ENCODE data around the gene BACH2.
"Not testable (repeated sequence)": the region's sequence is repeated elsewhere in the genome, so short reads cannot be mapped to it uniquely, and the experiment has no call there.

The BACH2 gene

DNA sequence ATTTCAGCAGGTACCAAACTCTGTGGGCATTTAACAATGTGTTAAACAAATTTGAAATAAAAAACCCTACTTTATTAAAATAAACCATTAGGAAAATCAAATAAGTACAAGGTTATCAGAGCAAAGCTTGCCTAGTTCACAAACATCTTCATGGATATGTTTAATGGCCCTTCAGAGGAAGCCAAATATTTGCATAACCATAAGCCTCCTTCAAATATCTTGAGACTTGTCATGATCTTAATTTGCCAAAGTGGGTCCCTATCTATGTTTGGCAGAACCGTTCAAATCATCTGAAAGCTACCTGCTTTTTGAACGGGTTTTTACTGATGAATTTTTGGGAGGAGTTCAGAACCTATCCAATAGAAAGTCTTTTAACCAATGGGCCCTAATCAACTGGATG is 176.3 kb downstream of the BACH2 start:
- no peak for DNase-seq

DNA sequence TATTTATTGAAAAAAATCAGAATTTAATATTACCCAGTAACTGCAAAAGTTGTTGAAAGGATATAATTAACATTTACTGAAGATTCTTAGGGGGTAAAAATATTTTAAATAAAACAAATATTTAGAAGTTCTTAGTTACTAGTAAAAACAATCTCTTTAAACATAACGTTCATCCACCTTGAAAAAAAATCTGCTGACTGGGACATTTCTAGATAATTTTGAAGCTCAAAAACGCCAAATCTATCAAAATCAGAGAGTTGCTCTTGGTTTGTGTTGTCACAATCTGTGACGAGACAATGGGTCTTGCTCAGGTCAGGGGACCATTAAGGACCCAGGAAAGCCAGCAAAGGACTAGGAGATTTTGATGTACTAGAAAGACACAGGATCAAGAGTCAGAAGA is 177.0 kb downstream of the BACH2 start:
- no peak for DNase-seq

DNA sequence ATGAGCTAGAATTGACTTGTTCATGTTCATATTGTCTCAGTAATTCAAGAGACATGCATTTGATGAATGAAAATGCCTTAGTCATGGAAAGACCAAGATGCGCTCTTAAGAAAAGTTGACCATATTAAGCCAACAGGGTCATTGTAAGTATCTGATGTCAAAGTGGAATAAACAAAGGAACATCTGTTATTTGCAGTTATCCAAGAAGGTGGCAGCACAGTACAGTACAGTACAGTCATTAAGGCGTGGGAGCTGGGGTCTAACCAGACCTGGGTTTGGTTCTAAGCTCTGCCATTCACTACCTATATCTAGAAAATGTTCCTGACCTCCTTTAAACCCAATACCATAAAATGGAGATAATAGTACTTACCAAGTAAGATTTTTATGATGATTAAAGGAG is 178.1 kb downstream of the BACH2 start:
- no peak for DNase-seq

DNA sequence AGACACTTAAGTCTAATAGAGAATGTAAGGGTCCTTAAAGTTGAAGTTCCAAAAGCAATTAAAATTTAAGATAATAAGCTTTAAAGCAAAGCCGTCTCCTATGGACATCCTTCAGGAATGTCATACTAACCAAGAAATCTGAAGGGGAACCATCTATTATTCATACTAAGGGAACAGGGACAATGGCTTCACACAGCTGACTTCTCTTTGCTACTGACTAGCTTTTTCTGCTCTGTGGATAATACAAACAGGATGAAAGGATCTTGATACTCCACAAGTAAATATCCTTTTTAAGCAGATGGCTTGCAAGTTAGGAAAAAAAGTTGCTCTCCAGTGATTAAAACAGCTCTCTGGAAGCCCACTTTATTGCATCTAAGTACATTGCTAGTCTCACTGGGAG is 178.6 kb downstream of the BACH2 start:
- DNase-seq: no peak

DNA sequence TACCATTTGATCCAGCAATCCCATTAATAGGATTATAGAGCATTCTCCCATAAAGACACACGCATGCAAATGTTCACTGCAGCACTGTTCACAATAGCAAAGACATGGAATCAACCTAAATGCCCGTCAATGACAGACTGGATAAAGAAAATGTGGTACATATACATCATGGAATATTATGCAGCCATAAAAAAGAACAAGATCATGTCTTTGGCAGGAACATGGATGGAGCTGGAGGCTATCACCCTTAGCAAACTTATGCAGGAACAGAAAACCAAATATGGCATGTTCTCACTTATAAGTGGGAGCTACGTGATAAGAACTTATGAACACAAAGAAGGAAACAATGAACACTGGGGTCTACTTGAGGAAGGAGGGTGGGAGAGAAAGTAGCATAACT is 180.5 kb downstream of the BACH2 start:
- not testable (repeated sequence) for DNase-seq

DNA sequence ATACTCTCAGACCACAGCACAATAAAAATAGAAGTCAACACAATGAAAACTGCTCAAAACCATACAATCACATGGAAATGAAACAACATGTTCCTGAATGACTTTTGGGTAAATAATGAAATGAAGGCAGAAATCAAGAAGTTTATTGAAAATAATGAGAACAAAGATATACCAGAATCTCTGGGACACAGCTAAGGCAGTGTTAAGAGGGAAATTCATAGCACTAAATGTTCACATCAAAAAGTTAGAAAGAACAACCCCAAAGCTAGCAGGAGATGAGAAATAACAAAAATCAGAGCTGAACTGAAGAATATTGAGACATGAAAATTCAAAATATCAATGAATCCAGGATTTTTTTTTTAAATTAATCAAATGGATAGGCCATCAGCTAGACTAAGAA is 183.3 kb downstream of the BACH2 start:
- DNase-seq: no peak

DNA sequence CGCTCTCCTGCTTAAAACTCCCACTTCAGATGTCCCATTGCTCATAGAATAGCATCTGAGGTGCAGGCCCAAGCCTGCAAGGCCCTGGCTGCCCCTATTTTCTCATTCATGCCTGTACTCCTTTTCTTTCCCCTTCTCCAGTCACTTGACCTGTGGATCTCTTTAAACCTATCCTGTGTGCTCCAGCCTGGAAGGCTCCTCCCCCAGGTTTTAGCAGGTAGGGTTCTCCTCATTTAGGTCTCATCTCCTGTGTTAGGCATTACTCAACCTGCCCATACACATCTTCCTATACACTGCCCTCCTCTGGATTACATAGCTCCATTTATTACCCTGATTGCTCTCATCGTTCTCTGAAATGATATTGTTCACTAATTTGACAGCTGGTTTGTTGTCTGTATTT is 185.3 kb downstream of the BACH2 start:
- no peak for DNase-seq

DNA sequence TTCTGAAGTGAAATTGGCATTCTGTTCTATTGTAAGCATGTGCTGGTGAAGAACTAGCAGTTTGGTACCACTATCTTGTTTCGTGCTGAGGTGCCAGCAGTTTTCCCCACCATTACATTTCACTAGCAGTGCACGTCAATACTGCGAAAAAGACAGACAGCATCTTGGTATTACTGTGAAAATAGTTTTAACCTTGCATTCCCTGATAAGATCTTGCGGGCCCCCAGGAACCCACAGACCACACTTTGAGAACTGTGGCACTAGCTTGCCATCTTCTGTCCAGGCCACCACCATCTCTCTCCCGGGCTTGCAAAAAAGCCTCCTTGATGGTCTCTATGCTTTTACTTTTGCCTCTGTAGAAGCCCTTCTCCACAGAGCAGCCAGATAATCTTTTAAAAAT is 185.7 kb downstream of the BACH2 start:
- DNase-seq: no peak

DNA sequence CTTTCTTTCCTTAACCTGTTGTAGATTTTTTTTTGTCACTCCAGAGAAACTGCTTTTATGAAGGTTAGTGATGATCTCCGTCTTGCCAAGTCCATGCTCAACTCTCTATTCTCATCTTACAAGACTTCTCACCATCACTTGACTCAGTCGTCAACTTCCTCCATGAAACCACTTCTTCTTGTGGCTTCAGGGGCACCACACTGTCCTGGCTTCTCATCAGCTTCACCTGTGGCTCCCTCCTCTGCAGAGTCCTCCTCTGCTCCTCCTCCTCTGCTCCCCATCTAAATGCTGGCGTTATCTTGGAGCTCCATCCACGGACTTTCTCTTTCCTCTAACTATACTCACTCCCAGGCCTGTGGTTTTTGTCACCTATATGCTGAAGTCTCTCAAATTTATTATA is 187.5 kb downstream of the BACH2 start:
- no peak for DNase-seq

DNA sequence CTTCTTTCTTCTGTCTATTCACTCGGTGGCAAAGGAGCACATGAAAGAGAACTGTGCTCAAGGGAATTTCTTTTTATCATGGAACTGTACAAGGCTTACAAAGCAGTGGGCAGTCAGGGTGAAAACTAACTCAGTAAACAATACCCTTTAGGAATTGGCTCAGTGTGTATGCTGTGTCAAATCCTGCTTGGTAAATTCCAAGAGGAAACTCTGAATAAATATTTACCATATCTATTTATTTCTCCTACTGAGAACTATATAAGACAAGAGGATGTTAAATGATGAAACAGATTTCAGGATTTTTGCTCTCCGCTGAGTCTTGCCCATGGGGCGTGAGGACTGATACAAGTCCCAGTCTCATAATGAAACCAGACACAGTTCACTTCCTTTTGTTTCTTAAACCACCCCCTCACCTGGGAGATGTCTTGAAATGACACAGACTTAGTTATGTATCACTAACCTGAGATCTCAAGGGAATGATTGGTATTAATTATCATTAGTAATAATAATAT is 188.8 kb downstream of the BACH2 start:
- no peak for DNase-seq

DNA sequence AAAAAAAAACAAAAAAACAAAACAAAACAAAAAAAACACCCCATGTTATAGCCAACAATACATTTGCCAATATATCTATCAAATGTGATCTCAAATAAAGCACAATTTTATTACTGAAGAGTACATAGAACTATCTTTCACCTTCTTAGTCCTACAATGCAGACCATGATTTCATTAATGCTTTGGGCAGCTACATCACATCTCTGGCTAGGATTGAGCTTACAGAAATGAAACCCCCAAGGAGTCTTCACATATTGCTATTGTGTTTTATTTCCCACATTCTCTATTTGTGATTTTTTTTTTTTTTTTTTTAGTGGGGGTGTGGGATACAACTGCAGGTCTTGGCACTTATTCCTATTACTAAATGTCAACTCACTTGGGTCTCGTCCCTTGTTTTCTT is 189.3 kb downstream of the BACH2 start:
- DNase-seq: no peak

DNA sequence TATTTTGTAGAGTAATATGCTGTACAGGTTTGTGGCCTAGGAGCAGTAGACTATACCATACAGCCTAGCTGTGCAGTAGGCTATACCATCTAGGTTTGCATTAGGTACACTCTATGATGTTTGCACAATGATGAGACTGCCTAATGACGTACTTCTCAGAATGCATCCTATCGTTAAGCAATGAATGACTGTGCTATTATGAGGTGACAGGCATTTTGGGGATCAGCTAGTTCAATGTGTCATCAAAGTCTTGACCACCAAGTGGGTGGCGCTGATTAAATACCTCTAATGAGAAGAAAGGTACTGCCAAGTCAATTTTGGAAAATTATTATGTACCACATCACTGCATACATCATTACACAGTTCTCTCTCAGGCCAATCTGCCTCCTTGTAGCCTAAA is 190.2 kb downstream of the BACH2 start:
- no peak for DNase-seq

DNA sequence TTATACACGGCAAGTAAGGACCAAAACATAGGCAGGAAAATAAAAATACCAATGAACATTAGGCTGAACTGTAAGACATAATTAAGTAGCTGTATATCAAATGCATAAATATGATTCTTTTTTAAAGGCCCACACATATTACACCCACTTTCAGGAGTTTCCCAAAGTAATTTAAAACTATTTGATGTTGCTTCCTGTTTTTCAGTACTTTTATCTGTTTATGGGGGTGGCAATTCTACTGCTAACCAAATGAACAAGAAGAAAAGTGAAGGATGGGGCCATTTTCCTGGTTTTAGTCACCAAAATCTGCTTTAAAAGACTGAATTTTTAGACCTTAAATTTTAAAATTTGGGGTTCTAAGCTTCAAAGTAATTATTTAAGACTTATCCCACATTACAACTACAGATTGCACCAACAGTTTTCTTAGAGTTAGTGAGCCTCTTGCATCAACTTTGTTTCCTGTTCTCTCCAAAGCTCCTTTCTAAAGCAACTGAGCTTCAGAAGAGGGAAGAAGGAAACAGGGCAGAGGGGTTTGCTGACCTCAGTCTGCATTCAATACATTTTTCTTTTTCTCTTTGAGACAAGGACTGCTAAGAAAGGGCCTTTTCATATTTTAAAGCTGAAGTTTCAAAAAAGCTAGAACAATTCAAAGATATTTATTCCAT is 191.0 kb downstream of the BACH2 start:
- no peak for DNase-seq

DNA sequence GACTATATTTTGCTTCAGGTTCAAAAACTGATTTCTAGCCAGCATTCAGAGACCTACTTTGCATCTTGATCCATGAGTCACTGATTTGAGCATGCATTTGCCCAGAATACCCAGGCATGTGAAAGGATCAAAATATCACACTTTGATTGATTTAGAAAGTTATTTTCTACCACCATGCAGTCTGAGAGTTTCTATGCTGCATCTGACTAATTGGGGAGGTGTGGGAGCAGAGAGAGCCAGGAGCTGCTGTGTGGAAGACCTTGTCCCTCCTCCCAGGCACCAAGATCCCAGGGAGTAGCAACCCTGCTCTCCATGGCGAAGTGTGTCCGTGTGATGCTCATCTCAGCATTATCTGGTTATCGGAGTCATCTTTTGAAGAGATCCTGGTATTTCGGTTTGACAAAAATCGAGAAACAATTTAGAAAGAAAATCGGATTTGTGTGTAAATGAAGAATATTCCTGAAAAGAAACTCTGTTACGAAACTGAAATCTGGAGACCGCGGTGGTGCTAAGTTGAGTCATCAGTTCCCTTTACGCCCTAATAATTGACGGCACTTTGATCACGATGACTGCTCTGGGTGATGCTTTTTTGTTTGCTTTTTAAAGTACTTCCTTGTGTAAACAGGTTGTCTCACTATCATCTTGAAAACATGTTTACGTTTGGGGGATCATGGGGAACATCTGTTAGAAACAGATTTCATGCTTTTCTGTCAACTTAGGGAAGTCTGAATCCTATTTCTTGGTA is 193.4 kb downstream of the BACH2 start:
- DNase-seq: no peak

DNA sequence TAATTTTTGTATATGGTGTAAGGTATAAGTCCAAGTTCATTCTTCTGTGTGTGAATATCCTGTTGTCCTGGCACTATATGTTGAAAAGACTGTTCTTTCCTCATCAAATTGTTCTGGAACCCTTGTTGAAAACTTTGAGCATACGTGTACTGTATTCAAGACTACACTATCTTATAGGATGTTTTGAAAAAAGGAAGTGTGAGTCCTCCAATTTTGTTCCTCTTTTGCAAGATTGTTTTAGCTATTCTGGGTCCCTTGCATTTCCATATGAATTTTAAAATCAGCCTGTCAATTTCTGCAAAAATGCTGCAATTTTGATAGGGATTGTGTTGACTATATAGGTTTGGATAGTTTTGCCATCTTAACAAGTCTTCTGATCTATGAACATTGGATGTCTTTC is 195.2 kb downstream of the BACH2 start:
- DNase-seq: no peak

DNA sequence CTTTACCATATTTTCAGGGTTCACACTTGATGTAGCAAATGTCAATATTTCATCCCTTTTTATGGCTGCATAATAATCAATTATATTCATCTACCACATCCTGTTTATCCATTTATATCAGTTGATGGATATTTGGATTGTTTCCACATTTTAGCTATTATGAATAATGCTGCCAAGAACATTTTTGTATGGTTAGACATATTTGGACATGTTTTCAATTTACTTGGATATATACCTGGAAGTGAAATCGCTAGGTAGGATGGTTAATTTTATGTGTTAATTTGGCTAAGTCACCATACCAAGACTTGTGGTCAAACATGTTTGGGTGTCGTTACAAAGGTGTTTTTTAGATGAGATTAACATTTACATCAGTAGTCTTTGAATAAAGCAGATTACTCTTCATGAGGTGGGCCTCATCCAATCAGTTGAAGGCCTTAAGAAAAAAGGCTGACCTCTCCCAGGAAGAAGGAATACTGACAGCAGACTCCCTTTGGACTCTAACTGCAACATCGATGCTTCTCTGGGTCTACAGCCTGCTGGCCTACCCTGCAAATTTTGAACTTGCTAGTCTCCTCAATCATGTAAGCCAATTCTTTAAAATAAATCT is 196.5 kb downstream of the BACH2 start:
- DNase-seq: no peak

DNA sequence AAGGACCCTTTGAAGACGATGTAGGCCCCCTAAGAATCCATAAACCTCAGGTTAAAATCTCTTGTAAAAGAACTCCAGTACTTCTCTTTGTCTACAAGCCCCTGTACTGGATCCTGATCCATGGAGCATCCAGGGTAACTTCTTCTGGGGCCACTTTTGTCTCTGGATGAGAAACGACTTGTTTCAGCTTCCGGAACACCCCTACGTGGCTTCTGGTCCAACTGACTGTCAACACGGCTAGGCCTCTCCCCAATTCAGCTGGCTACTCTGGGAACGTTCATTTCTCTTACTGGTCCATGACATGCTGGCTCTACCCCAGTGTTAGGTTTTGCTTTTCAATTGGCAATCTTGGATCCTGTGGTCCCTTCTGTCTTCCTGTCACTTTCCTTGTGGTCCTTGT is 198.0 kb downstream of the BACH2 start:
- DNase-seq: no peak

DNA sequence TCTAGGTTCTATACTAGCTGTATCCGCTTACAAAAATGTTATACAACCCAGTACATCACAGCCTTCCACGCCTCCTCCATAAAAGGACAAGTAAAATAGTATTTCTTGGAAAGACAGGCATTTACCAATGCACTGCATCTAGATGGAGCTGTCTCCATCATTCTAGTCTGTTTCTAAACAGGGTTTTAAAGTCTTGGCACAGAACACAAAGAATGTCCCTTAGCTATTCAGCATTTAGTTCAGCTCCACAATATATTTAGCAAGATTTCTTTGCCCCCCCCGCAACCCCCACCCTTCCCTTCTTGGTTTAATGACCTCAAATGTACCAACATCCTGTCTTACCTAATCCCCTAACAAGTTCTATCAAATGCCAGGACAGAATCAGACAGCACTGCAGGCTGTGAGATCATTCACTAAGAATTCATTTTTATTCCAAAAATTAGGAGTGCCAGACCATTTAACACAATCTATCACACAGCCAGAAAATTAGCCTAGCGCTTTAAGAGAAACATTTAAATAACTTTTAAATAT is 198.6 kb downstream of the BACH2 start:
- DNase-seq: no peak

DNA sequence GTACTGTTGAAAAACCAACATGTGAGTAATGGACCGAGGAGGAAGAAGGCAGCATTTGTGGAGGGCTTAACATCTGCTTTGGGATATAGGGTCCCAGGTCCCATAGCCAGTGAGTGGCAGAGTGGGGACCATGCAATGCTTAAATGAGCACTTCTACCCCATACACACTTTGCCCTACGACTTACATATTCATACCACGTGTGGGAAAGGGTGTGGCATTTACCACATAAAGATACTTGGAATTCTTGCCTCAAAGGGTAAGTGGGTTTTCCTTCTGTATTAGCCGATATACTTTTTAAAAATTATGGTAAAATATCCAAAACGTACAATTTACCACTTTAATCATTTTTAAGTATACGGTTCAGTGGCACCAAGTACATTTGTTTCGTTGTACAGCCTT is 199.3 kb downstream of the BACH2 start:
- no peak for DNase-seq

DNA sequence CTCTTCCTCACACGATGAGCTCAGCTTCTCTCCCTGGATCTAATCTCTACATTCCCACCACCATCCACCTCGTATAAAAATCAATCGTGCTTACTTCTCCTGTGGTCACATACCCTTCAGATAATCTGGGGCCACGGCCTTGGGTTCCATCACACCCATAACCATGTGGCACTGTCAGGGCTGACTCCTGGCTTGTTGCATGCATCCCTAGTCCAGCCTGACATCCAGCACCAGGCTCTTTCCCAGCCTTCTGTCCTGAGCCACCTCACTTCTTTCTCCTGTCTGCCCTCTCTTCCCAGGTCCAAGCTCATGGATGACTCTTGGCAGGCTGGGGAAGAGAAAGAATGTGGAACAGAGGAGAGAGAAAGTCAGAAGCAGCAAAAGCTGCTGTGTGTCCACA is 199.8 kb downstream of the BACH2 start:
- no peak for DNase-seq

DNA sequence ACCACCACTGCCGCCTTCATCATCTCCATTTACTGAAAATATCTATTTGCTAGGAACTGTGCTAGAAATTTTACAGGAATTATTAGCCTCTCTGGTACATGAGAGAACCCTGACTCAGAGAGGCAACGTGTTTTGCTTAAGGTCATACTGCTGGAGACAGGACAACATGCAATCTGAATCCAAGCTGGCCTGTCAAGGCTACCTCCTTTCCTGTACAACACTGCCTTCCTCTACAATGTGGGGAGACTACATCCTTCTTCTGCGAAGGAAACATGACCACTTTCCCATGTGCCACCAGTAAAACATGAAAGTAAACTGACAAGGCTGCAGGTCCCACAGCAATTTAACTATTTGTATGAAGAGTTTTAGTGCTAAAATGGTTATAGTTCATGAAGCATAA is 200.9 kb downstream of the BACH2 start:
- DNase-seq: no peak

DNA sequence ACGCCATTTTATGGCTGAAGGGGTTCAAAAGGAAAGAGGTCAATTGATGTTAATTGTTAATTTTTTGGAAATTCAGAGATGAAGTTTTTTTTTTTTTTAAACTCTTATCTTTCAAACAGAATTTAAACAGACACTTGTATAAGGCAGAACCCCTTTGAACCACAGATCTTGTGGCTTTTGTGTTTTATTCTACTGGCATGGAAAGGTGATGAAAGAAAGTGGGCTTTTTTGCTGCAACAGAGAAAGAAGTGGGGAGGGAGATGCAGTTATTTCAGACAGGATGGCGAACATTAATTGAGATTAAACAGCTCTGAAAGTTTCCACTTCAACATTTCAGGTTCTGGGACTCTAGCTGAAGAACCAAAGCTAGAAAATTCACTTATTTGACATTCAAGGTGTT is 201.5 kb downstream of the BACH2 start:
- no peak for DNase-seq

DNA sequence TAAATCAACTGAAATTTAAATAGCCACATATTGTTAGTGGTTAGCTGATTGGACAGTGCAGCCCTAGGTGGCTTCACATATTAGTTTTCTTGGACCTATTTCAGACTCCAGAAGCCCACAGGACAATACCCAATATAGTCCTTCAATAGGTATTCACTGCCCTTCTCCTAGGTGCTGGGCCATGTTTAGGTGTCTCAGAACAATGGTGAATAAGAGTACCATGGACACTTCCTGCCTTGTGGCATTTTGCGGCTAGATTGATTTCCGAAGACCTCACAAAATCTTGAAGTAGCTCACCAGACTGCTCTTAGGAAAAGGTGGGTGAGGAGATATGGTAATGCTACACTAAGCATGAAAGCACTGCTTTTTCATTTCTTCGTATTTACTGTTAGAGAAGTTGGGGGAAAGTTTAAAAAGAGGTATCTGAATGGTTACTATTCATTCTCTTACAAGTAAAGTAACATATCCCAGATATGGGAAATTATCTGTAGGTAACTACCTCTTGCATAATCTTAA is 203.0 kb downstream of the BACH2 start:
- no peak for DNase-seq

DNA sequence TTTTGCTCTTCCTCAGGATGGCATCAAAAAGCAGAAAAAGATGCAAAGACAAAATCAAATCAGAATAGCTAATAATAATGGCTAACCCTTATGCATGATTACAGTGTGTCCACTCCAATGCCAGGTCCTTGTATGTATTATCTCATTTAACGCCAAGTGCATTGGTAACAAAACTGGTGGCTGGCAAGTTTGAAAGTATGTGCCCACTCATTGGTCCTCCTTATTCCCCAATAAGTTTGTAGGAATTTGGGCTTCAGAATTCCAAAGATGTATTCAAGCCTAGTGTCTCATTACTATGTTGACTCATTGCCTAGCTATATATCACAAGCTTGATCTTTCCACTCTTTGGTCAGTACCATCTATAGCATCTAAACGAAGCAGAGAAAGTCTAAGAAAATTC is 205.8 kb downstream of the BACH2 start:
- DNase-seq: no peak

Data from SW 1271 (cell line).